ENCODE results near the gene PRKCB.

The PRKCB gene

DNA sequence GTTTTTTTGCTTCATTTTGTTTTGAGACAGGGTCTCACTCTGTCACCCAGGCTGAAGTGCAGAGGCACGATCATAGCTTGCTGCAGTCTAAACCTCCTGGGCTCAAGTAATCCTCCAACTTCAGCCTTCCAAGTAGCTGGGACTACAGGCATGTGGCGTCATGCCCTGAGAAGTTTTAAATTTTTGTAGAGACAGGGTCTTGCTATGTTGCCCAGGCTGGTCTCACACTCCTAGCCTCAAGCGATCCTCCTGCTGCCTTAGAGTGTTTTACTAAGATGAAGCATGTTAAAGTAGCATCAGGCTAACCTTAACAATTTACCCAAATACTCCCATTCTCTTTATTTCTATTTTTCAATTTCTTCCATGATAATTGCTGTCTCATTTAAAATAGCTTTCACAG lies 371.1 kb downstream of the PRKCB start:
- Histone ChIP-seq H3K4me3 (ENCODE audit: low read depth in 1 of 5, low read length in 5 of 5) (no peak overlapping the region), H3K27ac (ENCODE audit: low read depth, low read length) (no peak overlapping the region), H3K36me3 (ENCODE audit: control insufficient read depth in 5 of 5, insufficient read depth in 5 of 5, low read length in 5 of 5) (peaks cover 0 to 4% (median 0%) of the 10 kb centered on the region in 5 donors), H3K4me1 (ENCODE audit: control insufficient read depth in 5 of 5, insufficient read depth in 5 of 5, low read length in 5 of 5) (no peaks in the 10 kb centered on the region), H3K9ac (ENCODE audit: low read length in 5 of 5) (no peak overlapping the region), H3K9me3 (ENCODE audit: control insufficient read depth in 5 of 5, low read length in 5 of 5) (no peaks in the 10 kb centered on the region), H3K27me3 (ENCODE audit: control insufficient read depth in 5 of 5, insufficient read depth in 4 of 5, low read length in 5 of 5) (peaks cover 0 to 7% (median 0%) of the 10 kb centered on the region in 5 donors)

DNA sequence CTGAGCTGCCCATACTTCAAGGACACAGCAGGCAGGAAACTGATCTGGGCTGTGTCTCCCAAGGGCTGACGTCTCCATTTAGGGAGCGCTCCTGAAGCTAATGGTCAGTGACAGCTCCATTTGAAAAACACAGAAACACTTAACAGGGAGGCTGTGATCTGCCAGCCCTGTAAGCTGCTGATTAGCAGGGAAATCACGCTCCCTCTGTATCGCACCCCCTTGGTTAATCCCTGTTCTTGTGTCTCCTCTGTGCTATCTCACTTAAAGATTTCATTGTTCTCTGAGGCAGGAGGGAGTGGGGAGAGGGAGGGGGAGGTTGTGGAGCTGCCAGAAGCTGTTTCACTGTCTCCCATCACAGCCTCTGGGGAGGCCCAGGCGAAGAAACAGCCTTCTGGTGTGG lies 372.9 kb downstream of the PRKCB start:
- H3K9ac ChIP-seq (ENCODE audit: low read length in 5 of 5): no peak overlapping the region
- no peak overlapping the region for H3K27ac ChIP-seq (ENCODE audit: low read depth, low read length)

DNA sequence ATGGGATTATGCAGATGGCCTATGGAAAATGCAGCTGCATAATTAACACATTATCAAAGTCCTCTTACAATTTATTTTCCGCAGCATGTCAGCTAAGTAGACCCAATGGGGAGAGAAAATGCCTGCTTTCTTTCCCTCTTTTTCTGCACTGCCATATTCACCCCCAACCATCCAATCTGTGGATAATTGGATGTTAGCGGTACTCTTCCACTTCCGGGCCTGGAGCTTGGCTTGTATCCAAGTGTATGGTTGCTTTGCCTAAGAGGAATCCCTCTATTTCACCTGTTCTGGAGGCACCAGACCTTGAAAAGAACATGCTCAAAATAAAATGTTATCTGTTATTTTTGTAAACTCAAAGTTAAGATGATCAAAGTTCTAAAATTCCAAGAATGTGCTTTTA lies 379.2 kb downstream of the PRKCB start:
- Histone ChIP-seq H3K36me3 (ENCODE audit: control insufficient read depth in 5 of 5, insufficient read depth in 5 of 5, low read length in 5 of 5) (no peaks in the 10 kb centered on the region), H3K9ac (ENCODE audit: low read length in 5 of 5) (no peak overlapping the region), H3K9me3 (ENCODE audit: control insufficient read depth in 5 of 5, low read length in 5 of 5) (no peaks in the 10 kb centered on the region), H3K4me3 (ENCODE audit: low read depth in 1 of 5, low read length in 5 of 5) (no peak overlapping the region), H3K4me1 (ENCODE audit: control insufficient read depth in 5 of 5, insufficient read depth in 5 of 5, low read length in 5 of 5) (no peaks in the 10 kb centered on the region), H3K27me3 (ENCODE audit: control insufficient read depth in 5 of 5, insufficient read depth in 4 of 5, low read length in 5 of 5) (no peaks in the 10 kb centered on the region), H3K27ac (ENCODE audit: low read depth, low read length) (no peak overlapping the region)

More for the DNA sequence above, 372.9 kb downstream of the PRKCB start:
- Histone ChIP-seq H3K4me1 (ENCODE audit: control insufficient read depth in 5 of 5, insufficient read depth in 5 of 5, low read length in 5 of 5) (no peaks in the 10 kb centered on the region), H3K36me3 (ENCODE audit: control insufficient read depth in 5 of 5, insufficient read depth in 5 of 5, low read length in 5 of 5) (peaks cover 0 to 4% (median 0%) of the 10 kb centered on the region in 5 donors), H3K27me3 (ENCODE audit: control insufficient read depth in 5 of 5, insufficient read depth in 4 of 5, low read length in 5 of 5) (peaks cover 0 to 7% (median 0%) of the 10 kb centered on the region in 5 donors), H3K4me3 (ENCODE audit: low read depth in 1 of 5, low read length in 5 of 5) (no peak overlapping the region), H3K9me3 (ENCODE audit: control insufficient read depth in 5 of 5, low read length in 5 of 5) (no peaks in the 10 kb centered on the region)

DNA sequence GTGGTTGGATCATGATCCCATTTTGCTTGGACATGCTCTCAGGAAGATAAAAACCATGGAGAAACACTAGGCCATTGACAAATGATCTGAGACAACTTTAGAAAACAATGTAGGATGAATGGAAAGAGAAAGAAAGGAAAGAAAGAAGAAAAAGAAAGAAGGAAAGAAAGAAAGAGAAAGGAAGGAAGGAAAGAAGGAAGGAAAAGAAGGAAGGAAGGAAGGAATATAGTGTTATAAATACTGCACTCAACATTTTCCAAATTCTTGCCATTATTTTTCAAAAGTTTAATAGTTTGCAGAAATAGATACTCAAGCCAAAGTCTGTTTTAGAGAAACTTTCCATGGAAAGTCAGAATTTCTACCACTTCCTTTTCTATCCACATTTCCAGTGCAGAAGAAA lies 381.2 kb downstream of the PRKCB start:
- Histone ChIP-seq H3K4me1 (ENCODE audit: control insufficient read depth in 5 of 5, insufficient read depth in 5 of 5, low read length in 5 of 5) (no peaks in the 10 kb centered on the region), H3K4me3 (ENCODE audit: low read depth in 1 of 5, low read length in 5 of 5) (no peak overlapping the region), H3K27me3 (ENCODE audit: control insufficient read depth in 5 of 5, insufficient read depth in 4 of 5, low read length in 5 of 5) (no peaks in the 10 kb centered on the region), H3K36me3 (ENCODE audit: control insufficient read depth in 5 of 5, insufficient read depth in 5 of 5, low read length in 5 of 5) (no peaks in the 10 kb centered on the region), H3K27ac (ENCODE audit: low read depth, low read length) (no peak overlapping the region), H3K9me3 (ENCODE audit: control insufficient read depth in 5 of 5, low read length in 5 of 5) (no peaks in the 10 kb centered on the region), H3K9ac (ENCODE audit: low read length in 5 of 5) (no peak overlapping the region)

DNA sequence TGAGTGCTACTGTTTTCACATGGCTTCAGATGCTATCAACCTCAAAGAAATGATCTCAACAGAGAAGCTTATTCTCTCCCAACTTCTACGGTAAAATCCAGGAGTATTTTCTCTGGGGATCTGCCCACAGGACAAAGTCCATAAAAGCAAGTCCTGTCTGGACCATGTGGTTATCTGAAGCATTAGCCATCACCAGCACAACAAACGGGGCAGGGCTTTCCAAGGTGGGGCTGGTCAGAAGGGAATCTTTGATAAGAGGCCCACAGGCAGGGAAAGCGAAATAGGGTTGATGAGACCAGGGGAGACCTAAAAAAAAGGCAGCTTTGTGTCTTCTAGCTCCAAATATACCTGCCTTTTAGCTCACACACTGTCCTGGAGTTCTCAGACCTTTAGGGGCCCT lies 381.7 kb downstream of the PRKCB start:
- Histone ChIP-seq H3K27me3 (ENCODE audit: control insufficient read depth in 5 of 5, insufficient read depth in 4 of 5, low read length in 5 of 5) (no peaks in the 10 kb centered on the region), H3K4me1 (ENCODE audit: control insufficient read depth in 5 of 5, insufficient read depth in 5 of 5, low read length in 5 of 5) (no peaks in the 10 kb centered on the region), H3K9ac (ENCODE audit: low read length in 5 of 5) (no peak overlapping the region), H3K4me3 (ENCODE audit: low read depth in 1 of 5, low read length in 5 of 5) (no peak overlapping the region), H3K9me3 (ENCODE audit: control insufficient read depth in 5 of 5, low read length in 5 of 5) (no peaks in the 10 kb centered on the region), H3K27ac (ENCODE audit: low read depth, low read length) (no peak overlapping the region), H3K36me3 (ENCODE audit: control insufficient read depth in 5 of 5, insufficient read depth in 5 of 5, low read length in 5 of 5) (no peaks in the 10 kb centered on the region)

DNA sequence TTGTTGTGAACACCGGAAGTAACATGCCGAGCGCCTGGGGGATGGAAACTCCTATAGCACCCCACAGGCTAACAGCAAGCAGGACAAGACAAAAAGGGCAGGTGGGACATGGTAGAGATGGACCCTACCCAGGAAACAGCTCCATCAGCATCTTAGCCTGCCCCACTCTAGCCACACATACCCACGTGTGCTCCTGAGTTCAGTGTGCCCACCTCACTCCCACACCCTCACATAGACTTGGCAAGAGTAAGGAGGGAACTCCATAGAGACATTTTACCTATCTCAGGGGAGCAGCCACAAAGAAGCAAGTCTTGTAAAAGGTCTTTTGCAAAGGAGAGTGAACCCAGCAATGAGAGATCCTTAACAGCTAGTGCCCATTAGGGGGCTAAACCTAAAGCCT lies 382.5 kb downstream of the PRKCB start:
- H3K9ac ChIP-seq (ENCODE audit: low read length in 5 of 5): no peak overlapping the region
- no peak overlapping the region for H3K4me3 ChIP-seq (ENCODE audit: low read depth in 1 of 5, low read length in 5 of 5)
- H3K4me1 ChIP-seq (ENCODE audit: control insufficient read depth in 5 of 5, insufficient read depth in 5 of 5, low read length in 5 of 5): no peaks in the 10 kb centered on the region
- no peaks in the 10 kb centered on the region for H3K9me3 ChIP-seq (ENCODE audit: control insufficient read depth in 5 of 5, low read length in 5 of 5)
- H3K36me3 ChIP-seq (ENCODE audit: control insufficient read depth in 5 of 5, insufficient read depth in 5 of 5, low read length in 5 of 5): no peaks in the 10 kb centered on the region
- no peaks in the 10 kb centered on the region for H3K27me3 ChIP-seq (ENCODE audit: control insufficient read depth in 5 of 5, insufficient read depth in 4 of 5, low read length in 5 of 5)
- H3K27ac ChIP-seq (ENCODE audit: low read depth, low read length): no peak overlapping the region

DNA sequence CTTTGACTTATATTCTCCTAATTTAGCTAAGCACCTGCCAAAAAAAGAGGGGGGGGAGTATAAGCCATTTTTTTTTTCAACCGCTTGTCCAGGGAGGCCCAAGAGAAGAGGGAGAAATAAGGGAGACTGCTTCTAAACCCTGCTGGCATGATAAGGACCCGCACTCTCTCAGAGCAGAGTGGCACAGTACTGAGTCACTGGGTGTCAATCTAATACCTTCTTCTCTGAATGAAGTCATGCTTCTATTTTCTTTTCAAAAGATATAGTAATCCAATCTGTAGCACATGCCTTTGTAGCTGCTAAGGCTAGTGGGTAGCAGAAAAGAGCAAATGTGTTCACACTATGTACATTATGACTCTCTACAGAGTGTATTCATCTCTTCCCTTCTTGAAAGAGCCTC lies 385.4 kb downstream of the PRKCB start:
- Histone ChIP-seq H3K27ac (ENCODE audit: low read depth, low read length) (no peak overlapping the region), H3K4me1 (ENCODE audit: control insufficient read depth in 5 of 5, insufficient read depth in 5 of 5, low read length in 5 of 5) (no peaks in the 10 kb centered on the region), H3K36me3 (ENCODE audit: control insufficient read depth in 5 of 5, insufficient read depth in 5 of 5, low read length in 5 of 5) (no peaks in the 10 kb centered on the region), H3K9me3 (ENCODE audit: control insufficient read depth in 5 of 5, low read length in 5 of 5) (peaks cover 0 to 3% (median 0%) of the 10 kb centered on the region in 5 donors), H3K4me3 (ENCODE audit: low read depth in 1 of 5, low read length in 5 of 5) (no peak overlapping the region), H3K9ac (ENCODE audit: low read length in 5 of 5) (no peak overlapping the region), H3K27me3 (ENCODE audit: control insufficient read depth in 5 of 5, insufficient read depth in 4 of 5, low read length in 5 of 5) (no peaks in the 10 kb centered on the region)

DNA sequence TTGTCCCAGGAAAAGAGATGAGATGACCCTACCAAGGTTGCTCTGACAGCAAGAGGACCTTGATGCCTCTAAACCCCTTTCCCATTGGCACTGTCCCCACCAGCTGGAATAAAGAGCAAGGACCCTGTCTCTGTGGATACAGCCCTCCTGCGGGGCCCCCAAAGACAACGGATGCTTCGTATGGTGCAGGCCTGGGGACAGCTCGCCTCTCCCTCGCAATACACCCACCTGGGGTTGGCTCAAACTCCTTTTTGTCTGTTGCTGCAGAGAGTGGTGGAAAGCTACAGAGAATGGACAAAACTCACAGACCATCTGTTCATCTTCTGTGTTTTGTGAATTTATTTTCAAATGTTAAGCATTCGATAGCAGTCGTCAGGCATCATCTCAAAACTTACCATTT lies 392.7 kb downstream of the PRKCB start:
- H3K27me3 ChIP-seq (ENCODE audit: control insufficient read depth in 5 of 5, insufficient read depth in 4 of 5, low read length in 5 of 5): no peaks in the 10 kb centered on the region
- peaks cover 0 to 2% (median 0%) of the 10 kb centered on the region in 5 donors for H3K4me1 ChIP-seq (ENCODE audit: control insufficient read depth in 5 of 5, insufficient read depth in 5 of 5, low read length in 5 of 5)
- no peak overlapping the region for H3K27ac ChIP-seq (ENCODE audit: low read depth, low read length)
- no peaks in the 10 kb centered on the region for H3K36me3 ChIP-seq (ENCODE audit: control insufficient read depth in 5 of 5, insufficient read depth in 5 of 5, low read length in 5 of 5)
- H3K9ac ChIP-seq (ENCODE audit: low read length in 5 of 5): no peak overlapping the region
- H3K9me3 ChIP-seq (ENCODE audit: control insufficient read depth in 5 of 5, low read length in 5 of 5): peaks cover 0 to 3% (median 0%) of the 10 kb centered on the region in 5 donors
- H3K4me3 ChIP-seq (ENCODE audit: low read depth in 1 of 5, low read length in 5 of 5): no peak overlapping the region

DNA sequence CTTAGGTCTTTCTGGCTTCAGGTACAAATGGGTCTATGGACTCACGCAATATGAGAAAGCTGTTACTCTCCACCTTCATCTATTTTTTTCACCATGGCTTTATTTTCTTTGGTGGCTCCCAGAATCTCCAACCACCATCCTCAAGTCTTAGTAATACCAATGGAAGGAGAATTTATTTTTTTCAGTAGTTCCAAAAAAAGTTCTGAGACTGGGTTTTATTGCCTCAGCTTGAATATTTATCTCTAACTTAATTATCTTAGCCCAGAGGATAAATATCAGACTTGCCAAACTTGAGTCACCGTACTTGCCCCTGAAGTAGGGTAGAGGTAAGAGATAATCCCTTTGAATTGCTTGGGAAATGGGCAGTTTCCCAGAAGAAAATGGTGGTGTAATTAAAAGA lies 397.2 kb downstream of the PRKCB start:
- Histone ChIP-seq H3K4me3 (ENCODE audit: low read depth in 1 of 5, low read length in 5 of 5) (no peak overlapping the region), H3K4me1 (ENCODE audit: control insufficient read depth in 5 of 5, insufficient read depth in 5 of 5, low read length in 5 of 5) (peaks cover 0 to 2% (median 0%) of the 10 kb centered on the region in 5 donors), H3K36me3 (ENCODE audit: control insufficient read depth in 5 of 5, insufficient read depth in 5 of 5, low read length in 5 of 5) (no peaks in the 10 kb centered on the region), H3K27me3 (ENCODE audit: control insufficient read depth in 5 of 5, insufficient read depth in 4 of 5, low read length in 5 of 5) (no peaks in the 10 kb centered on the region), H3K27ac (ENCODE audit: low read depth, low read length) (no peak overlapping the region), H3K9me3 (ENCODE audit: control insufficient read depth in 5 of 5, low read length in 5 of 5) (peaks cover 2 to 14% (median 6%) of the 10 kb centered on the region in 5 donors), H3K9ac (ENCODE audit: low read length in 5 of 5) (no peak overlapping the region)

DNA sequence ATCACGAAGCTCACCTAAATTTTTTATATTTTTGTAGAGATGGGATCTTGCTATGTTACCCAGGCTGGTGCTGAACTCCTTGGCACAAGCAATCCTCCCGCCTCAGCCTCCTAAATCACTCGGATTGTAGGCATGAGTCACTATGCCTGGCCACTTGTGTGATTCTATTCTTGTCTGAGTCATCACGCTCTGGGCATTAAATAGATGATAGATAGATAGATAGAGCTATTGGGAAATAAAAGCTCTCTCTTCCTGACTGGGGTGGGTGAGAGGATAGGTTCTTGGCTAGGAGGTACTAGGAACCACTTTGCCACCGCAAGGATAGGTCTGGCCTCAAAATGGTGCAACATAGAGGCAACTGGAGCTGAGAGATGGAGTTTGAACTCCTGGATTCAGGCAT lies 399.0 kb downstream of the PRKCB start:
- H3K9me3 ChIP-seq (ENCODE audit: control insufficient read depth in 5 of 5, low read length in 5 of 5): peaks cover 2 to 14% (median 10%) of the 10 kb centered on the region in 5 donors
- H3K9ac ChIP-seq (ENCODE audit: low read length in 5 of 5): no peak overlapping the region
- H3K27ac ChIP-seq (ENCODE audit: low read depth, low read length): no peak overlapping the region
- no peaks in the 10 kb centered on the region for H3K4me1 ChIP-seq (ENCODE audit: control insufficient read depth in 5 of 5, insufficient read depth in 5 of 5, low read length in 5 of 5)
- no peak overlapping the region for H3K4me3 ChIP-seq (ENCODE audit: low read depth in 1 of 5, low read length in 5 of 5)
- H3K27me3 ChIP-seq (ENCODE audit: control insufficient read depth in 5 of 5, insufficient read depth in 4 of 5, low read length in 5 of 5): no peaks in the 10 kb centered on the region
- H3K36me3 ChIP-seq (ENCODE audit: control insufficient read depth in 5 of 5, insufficient read depth in 5 of 5, low read length in 5 of 5): no peaks in the 10 kb centered on the region

DNA sequence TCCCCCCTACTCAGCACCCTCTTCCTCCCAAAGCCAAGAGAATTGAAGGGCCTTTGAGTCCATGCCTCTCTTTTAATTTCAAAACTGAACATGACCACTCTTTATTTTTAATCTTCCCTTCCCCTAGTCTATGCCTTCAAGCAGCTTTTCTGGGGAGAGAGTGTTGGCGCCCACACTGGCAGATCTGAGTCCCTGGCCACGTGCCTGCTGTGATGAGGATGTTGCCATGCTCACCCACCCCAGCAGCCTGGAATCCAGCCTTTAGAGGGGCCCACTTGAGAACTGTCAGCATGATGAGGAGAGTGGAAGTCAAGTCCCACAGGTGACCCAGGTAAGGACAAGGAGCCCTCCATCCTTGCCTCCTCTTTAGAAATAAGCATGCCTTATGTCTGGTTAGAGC lies 400.0 kb downstream of the PRKCB start:
- no peaks in the 10 kb centered on the region for H3K36me3 ChIP-seq (ENCODE audit: control insufficient read depth in 5 of 5, insufficient read depth in 5 of 5, low read length in 5 of 5)

More for the DNA sequence above, 400.0 kb downstream of the PRKCB start:
- Histone ChIP-seq H3K9me3 (ENCODE audit: control insufficient read depth in 5 of 5, low read length in 5 of 5) (peaks cover 2 to 14% (median 10%) of the 10 kb centered on the region in 5 donors), H3K27ac (ENCODE audit: low read depth, low read length) (no peak overlapping the region), H3K9ac (ENCODE audit: low read length in 5 of 5) (no peak overlapping the region), H3K4me3 (ENCODE audit: low read depth in 1 of 5, low read length in 5 of 5) (no peak overlapping the region), H3K27me3 (ENCODE audit: control insufficient read depth in 5 of 5, insufficient read depth in 4 of 5, low read length in 5 of 5) (no peaks in the 10 kb centered on the region), H3K4me1 (ENCODE audit: control insufficient read depth in 5 of 5, insufficient read depth in 5 of 5, low read length in 5 of 5) (no peaks in the 10 kb centered on the region)

Data from subcutaneous abdominal adipose tissue (tissue), 5 donors.